SK-N-SH treated with all-trans-retinoic acid at 6 μM for 48 hours (cell line): ENCODE measurements around the gene RRP15.
A peak's percentile ranks its signal among the peaks of the same experiment; 100 is the strongest.

ENCODE experiments used
- ATAC-seq: fragments of 200-7000 bp; cut with Tn5 transposase; 3 replicates; pipeline ENCODE4 v1.9.1; 2020; ENCODE audit warnings: mild to moderate bottlenecking, moderate library complexity
- ARNTL ChIP-seq: fragments of 450-650 bp; formaldehyde crosslinking; IDR thresholded peaks from 2 replicates; pipeline ENCODE4 v1.5.0; 2020; ENCODE audit warnings: low read depth, mild to moderate bottlenecking, moderate library complexity, borderline replicate concordance
- BACH2 ChIP-seq: fragments of 250-450 bp; sonication (Bioruptor Pico); IDR thresholded peaks from 2 replicates; pipeline ENCODE4 v1.9.0; 2021; ENCODE audit warnings: mild to moderate bottlenecking, borderline replicate concordance
- CSDC2 ChIP-seq: fragments of 250-450 bp; sonication (Bioruptor Pico); IDR thresholded peaks from 2 replicates; pipeline ENCODE4 v1.5.0; 2020; ENCODE audit warnings: mild to moderate bottlenecking, moderate library complexity
- ESRRG ChIP-seq: fragments of 250-450 bp; sonication (Bioruptor Pico); IDR thresholded peaks from 2 replicates; pipeline ENCODE4 v1.6.1; 2021; ENCODE audit warnings: mild to moderate bottlenecking
- ISL1 ChIP-seq: fragments of 250-450 bp; sonication (Bioruptor Pico); IDR thresholded peaks from 2 replicates; pipeline ENCODE4 v2.1.2; 2022; ENCODE audit warnings: mild to moderate bottlenecking, moderate library complexity
- OSR1 ChIP-seq: fragments of 250-450 bp; sonication (Bioruptor Pico); IDR thresholded peaks from 2 replicates; pipeline ENCODE4 v1.8.0; 2022; ENCODE audit warnings: moderate library complexity, mild to moderate bottlenecking, inconsistent platforms
- PPARA ChIP-seq: fragments of 250-450 bp; sonication (Bioruptor Pico); IDR thresholded peaks from 2 replicates; pipeline ENCODE4 v1.5.0; 2020; ENCODE audit warnings: mild to moderate bottlenecking, borderline replicate concordance
- RARB ChIP-seq: fragments of 250-450 bp; sonication (Bioruptor Pico); IDR thresholded peaks from 2 replicates; pipeline ENCODE4 v1.8.0; 2021; ENCODE audit warnings: mild to moderate bottlenecking, moderate library complexity
- SNAI2 ChIP-seq: fragments of 250-450 bp; sonication (Bioruptor Pico); IDR thresholded peaks from 2 replicates; pipeline ENCODE4 v1.5.0; 2020; ENCODE audit warnings: mild to moderate bottlenecking, moderate library complexity
- TOX ChIP-seq: fragments of 250-450 bp; sonication (Bioruptor Pico); IDR thresholded peaks from 2 replicates; pipeline ENCODE4 v1.8.0; 2021; ENCODE audit warnings: mild to moderate bottlenecking, moderate library complexity, borderline replicate concordance
- ZFP3 ChIP-seq: fragments of 250-450 bp; sonication (Bioruptor Pico); IDR thresholded peaks from 2 replicates; pipeline ENCODE4 v1.5.0; 2020; ENCODE audit warnings: mild to moderate bottlenecking, moderate library complexity
- ZFP30 ChIP-seq: fragments of 450-650 bp; formaldehyde crosslinking; IDR thresholded peaks from 2 replicates; pipeline ENCODE4 v1.5.0; 2022; ENCODE audit warnings: mild to moderate bottlenecking, moderate library complexity
- ZNF70 ChIP-seq: fragments of 450-650 bp; formaldehyde crosslinking; IDR thresholded peaks from 2 replicates; pipeline ENCODE4 v1.5.0; 2020; ENCODE audit warnings: mild to moderate bottlenecking, moderate library complexity
- ZNF8 ChIP-seq: fragments of 450-650 bp; formaldehyde crosslinking; IDR thresholded peaks from 2 replicates; pipeline ENCODE4 v1.5.0; 2020; ENCODE audit warnings: mild to moderate bottlenecking, moderate library complexity
- TF ChIP-seq, protein P1 (sequence below): fragments of 250-450 bp; sonication (Bioruptor Pico); IDR thresholded peaks from 2 replicates; pipeline ENCODE4 v1.5.0; 2020; ENCODE audit warnings: mild to moderate bottlenecking, moderate library complexity
- TF ChIP-seq, protein P2 (sequence below): fragments of 250-450 bp; sonication (Bioruptor Pico); IDR thresholded peaks from 2 replicates; pipeline ENCODE4 v1.8.0; 2021; ENCODE audit warnings: low read depth, mild to moderate bottlenecking, moderate library complexity, borderline replicate concordance
- TF ChIP-seq, protein P3 (sequence below): fragments of 250-450 bp; sonication (Bioruptor Pico); IDR thresholded peaks from 2 replicates; pipeline ENCODE4 v1.5.1; 2020; ENCODE audit warnings: low read depth, mild to moderate bottlenecking, moderate library complexity
- TF ChIP-seq, protein P4 (sequence below): fragments of 250-450 bp; sonication (Bioruptor Pico); IDR thresholded peaks from 2 replicates; pipeline ENCODE4 v1.8.0; 2020; ENCODE audit warnings: mild to moderate bottlenecking, moderate library complexity, borderline replicate concordance

RRP15 gene

DNA sequence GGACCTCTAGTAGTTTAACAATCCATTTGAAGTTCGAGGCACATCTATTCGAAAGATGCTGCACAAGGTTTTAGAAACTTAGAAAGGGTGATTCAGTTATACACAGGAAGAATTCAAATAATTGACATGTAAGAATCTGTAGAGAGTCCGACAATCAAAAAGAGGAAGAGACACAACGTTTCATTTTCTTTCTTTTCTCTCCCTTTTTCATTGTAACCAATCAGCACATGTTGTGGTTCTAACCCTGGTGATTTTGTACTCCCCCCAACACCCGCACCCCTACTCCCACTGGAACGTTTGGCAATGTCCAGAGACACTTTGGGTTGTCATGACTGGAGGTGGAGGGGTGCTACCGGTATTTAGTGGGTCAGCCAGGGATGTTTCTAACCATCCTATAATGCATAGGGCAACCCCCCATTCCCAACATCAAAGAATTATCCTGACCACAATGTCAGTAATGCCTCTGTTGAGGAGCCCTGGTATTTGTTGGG, 65.0 kb downstream of the RRP15 start:
- ATAC-seq = no peak
- TF ChIP-seq OSR1 (CRISPR knock-in tag) = no peak
- TF ChIP-seq CSDC2 (CRISPR knock-in tag) = 0 out of 2 replicates have a peak, but pooled peaks have one; percentile 26

DNA sequence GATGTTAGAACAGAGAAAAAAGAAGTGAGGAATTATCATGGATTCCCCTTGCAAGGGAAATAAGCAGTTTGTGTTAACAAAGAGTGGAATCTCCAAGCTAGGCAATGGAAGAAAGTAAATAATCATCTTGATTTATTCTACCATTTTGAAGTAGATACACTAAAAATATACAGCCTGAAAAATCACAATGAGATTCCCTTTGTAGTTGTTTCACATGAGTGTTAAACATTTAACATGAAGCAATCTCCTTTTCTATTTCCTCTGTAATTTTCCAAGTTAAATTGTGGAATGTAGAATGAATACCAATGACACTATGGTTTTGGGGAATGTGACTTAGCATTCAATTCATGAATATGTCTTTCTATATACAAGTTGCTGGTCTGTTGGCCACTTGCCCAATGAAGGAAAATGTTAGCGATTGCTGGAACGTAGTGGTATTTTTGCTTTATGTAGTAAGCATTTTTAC, 65.7 kb downstream of the RRP15 start:
- peak; percentile 17; the same call in 2 of the 3 replicates for ATAC-seq
- TF ChIP-seq OSR1 (CRISPR knock-in tag) = no peak
- no peak for TF ChIP-seq BACH2 (CRISPR knock-in tag)
- TF ChIP-seq ZFP30 (CRISPR knock-in tag) = no peak
- no peak for TF ChIP-seq RARB (CRISPR knock-in tag)
- TF ChIP-seq, protein P1, sequence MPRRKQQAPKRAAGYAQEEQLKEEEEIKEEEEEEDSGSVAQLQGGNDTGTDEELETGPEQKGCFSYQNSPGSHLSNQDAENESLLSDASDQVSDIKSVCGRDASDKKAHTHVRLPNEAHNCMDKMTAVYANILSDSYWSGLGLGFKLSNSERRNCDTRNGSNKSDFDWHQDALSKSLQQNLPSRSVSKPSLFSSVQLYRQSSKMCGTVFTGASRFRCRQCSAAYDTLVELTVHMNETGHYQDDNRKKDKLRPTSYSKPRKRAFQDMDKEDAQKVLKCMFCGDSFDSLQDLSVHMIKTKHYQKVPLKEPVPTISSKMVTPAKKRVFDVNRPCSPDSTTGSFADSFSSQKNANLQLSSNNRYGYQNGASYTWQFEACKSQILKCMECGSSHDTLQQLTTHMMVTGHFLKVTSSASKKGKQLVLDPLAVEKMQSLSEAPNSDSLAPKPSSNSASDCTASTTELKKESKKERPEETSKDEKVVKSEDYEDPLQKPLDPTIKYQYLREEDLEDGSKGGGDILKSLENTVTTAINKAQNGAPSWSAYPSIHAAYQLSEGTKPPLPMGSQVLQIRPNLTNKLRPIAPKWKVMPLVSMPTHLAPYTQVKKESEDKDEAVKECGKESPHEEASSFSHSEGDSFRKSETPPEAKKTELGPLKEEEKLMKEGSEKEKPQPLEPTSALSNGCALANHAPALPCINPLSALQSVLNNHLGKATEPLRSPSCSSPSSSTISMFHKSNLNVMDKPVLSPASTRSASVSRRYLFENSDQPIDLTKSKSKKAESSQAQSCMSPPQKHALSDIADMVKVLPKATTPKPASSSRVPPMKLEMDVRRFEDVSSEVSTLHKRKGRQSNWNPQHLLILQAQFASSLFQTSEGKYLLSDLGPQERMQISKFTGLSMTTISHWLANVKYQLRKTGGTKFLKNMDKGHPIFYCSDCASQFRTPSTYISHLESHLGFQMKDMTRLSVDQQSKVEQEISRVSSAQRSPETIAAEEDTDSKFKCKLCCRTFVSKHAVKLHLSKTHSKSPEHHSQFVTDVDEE = no peak
- TF ChIP-seq, protein P2, sequence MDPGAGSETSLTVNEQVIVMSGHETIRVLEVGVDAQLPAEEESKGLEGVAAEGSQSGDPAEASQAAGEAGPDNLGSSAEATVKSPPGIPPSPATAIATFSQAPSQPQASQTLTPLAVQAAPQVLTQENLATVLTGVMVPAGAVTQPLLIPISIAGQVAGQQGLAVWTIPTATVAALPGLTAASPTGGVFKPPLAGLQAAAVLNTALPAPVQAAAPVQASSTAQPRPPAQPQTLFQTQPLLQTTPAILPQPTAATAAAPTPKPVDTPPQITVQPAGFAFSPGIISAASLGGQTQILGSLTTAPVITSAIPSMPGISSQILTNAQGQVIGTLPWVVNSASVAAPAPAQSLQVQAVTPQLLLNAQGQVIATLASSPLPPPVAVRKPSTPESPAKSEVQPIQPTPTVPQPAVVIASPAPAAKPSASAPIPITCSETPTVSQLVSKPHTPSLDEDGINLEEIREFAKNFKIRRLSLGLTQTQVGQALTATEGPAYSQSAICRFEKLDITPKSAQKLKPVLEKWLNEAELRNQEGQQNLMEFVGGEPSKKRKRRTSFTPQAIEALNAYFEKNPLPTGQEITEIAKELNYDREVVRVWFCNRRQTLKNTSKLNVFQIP = no peak
- no peak for TF ChIP-seq CSDC2 (CRISPR knock-in tag)
- no peak for TF ChIP-seq ZFP3 (CRISPR knock-in tag)
- TF ChIP-seq, protein P3, sequence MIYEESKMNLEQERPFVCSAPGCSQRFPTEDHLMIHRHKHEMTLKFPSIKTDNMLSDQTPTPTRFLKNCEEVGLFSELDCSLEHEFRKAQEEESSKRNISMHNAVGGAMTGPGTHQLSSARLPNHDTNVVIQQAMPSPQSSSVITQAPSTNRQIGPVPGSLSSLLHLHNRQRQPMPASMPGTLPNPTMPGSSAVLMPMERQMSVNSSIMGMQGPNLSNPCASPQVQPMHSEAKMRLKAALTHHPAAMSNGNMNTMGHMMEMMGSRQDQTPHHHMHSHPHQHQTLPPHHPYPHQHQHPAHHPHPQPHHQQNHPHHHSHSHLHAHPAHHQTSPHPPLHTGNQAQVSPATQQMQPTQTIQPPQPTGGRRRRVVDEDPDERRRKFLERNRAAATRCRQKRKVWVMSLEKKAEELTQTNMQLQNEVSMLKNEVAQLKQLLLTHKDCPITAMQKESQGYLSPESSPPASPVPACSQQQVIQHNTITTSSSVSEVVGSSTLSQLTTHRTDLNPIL = no peak

DNA sequence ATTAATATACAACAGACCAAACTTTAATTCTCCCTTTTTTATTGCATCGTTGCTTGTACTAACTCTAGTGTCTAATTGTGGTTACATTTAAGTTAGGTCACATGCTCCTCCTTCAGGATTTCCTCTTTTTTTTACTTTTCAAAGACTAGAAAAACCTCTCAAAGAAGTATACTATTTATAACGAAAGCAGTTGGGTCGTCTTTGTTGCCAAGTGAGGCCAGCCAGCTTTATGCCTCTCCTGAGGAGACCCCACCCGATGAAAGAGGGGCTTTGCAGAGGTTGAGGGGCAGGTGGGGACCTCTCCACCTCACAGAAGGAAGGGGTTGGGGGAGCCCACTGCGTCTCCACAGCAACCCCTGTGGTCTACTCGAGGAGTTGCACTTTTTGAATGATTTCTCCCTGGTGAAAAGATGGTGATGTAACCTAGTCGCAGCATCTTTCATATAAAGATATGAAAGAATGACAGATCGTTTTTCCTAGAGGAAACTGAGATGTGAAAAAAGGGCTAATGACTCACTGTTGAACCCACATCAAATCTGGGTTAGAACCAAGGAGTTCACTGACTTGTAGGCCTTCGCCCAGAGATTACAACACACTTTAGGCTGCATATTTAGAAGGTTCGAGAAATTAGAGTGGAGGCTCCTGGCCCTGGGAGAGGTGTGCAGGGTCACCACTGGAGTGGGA, 66.4 kb downstream of the RRP15 start:
- ATAC-seq = peak; percentile 16
- TF ChIP-seq, protein P4, sequence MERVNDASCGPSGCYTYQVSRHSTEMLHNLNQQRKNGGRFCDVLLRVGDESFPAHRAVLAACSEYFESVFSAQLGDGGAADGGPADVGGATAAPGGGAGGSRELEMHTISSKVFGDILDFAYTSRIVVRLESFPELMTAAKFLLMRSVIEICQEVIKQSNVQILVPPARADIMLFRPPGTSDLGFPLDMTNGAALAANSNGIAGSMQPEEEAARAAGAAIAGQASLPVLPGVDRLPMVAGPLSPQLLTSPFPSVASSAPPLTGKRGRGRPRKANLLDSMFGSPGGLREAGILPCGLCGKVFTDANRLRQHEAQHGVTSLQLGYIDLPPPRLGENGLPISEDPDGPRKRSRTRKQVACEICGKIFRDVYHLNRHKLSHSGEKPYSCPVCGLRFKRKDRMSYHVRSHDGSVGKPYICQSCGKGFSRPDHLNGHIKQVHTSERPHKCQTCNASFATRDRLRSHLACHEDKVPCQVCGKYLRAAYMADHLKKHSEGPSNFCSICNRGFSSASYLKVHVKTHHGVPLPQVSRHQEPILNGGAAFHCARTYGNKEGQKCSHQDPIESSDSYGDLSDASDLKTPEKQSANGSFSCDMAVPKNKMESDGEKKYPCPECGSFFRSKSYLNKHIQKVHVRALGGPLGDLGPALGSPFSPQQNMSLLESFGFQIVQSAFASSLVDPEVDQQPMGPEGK (CRISPR knock-in tag) = no peak
- TF ChIP-seq ARNTL (CRISPR knock-in tag) (no peak), ZFP30 (CRISPR knock-in tag) (no peak), PPARA (no peak), ZNF70 (no peak), ISL1 (CRISPR knock-in tag) (no peak), ZNF8 (CRISPR knock-in tag) (no peak)
- TF ChIP-seq, all 23 proteins: peak for 0

DNA sequence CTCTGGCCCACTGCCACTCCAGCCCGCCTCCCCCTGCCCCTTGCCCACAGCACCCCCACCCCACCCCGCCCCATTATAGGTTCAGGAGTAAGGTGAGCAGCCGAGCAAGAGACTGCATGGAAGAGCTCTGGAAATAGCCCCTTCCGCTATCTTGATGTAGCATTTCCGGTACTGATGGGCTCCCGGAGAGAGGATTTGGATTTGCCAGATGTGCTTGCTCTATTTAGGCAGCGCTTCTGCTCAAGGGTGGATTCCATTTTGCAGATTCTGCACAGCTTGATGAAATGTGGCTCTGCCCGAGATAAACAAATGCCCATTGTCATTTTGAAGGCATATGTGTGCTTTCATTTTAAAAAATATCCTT, 67.0 kb downstream of the RRP15 start:
- TF ChIP-seq ZFP3 (CRISPR knock-in tag) = no peak
- no peak for ATAC-seq

DNA sequence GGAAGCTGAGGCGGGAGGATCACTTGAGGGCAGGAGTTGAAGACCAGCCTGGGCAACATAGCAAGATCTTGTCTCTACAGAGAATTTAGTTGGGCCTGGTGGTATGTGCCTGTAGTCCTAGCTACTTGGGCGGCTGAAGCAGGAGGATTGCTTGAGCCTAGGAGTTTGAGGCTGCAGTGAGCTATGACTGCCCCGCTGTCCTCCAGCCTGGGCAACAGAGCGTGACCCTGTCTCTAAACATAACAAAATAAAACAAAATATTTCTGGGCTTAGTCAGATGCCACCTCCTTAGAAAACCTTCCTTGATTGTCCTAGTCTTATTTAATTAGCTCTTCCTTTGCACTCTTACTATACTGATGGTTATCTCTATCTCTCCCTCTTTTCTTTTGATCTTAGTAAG, 68.6 kb downstream of the RRP15 start:
- TF ChIP-seq ESRRG (CRISPR knock-in tag) = no peak
- no peak for TF ChIP-seq SNAI2 (CRISPR knock-in tag)
- TF ChIP-seq, protein P4 (CRISPR knock-in tag) = no peak
- TF ChIP-seq ZNF8 (CRISPR knock-in tag) = no peak
- TF ChIP-seq TOX (CRISPR knock-in tag) = no peak
- no peak for ATAC-seq
